Measurements from ENCODE around the gene KRT76. TPM values are rescaled to one million over a fixed set of nuclear protein-coding genes. Genes with fewer than 3 reads are reported as not detected.

The KRT76 gene
- total RNA-seq, 2 experiments from 2014 or later = not detected

DNA sequence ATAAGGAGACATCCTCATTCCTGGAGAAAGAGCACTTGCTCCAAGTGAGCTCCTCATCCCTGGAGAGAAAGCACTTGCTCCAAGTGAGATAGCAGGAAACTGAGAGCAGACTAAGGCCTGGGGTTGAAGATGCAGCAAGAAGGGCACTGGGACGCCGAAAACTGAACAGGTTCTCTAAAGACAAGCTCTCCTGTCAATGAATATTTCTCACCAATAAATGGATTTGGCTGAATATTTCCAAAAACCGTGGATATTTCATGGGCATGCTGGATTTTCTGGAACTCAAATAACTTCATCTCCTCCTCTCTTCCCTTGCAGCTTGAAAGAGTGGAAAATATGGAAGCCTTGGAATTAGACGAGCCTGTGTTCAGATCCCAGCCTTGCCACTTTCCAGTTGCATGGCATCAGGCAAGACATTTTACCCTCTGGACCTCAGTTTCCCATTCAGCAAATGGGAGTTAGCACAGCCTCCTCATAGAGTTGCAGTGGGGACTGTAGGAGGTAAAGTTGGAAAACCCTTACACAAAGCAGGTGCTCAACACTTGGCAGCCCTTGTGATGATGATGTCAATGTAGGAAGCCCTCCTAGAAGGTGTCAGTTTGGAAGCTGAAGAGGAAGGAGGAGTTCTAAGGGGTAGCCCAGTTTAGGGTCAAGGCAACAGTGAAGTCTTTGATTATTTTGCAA is 4.4 kb upstream of the KRT76 start:
- Mint-ChIP-seq H3K4me1 (no peaks in the 10 kb centered on the region), H3K9me3 (no peaks in the 10 kb centered on the region), H3K4me3 (no peak overlapping the region), H3K27ac (no peak overlapping the region), H3K36me3 (no peaks in the 10 kb centered on the region), H3K27me3 (peaks cover 4% of the 10 kb centered on the region)
- no peak for DNase-seq

DNA sequence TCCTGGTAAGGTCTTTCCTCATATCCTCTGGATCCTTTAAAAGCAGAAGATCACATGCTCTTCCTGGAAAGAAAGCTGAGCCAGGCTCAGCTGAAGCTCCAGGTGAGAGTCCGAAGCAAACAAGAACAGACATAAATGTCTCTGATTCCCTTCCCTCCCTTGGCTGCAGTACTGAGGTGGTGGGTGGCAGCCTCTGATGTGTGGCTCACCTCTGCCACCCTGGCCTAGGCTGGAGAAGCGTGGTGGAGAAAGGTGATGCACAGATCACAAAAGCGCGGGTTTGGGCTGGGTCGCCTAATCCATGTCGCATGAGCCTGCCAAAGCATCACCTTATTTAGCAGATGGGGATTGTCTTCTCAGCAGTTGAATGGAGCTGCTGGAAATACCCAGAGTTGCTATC is 2.8 kb upstream of the KRT76 start:
- H3K9me3 Mint-ChIP-seq = no peaks in the 10 kb centered on the region
- no peaks in the 10 kb centered on the region for H3K36me3 Mint-ChIP-seq
- H3K4me3 Mint-ChIP-seq = no peak overlapping the region
- DNase-seq = no peak
- H3K4me1 Mint-ChIP-seq = no peaks in the 10 kb centered on the region
- H3K27me3 Mint-ChIP-seq = peaks cover 4% of the 10 kb centered on the region
- H3K27ac Mint-ChIP-seq = no peak overlapping the region

DNA sequence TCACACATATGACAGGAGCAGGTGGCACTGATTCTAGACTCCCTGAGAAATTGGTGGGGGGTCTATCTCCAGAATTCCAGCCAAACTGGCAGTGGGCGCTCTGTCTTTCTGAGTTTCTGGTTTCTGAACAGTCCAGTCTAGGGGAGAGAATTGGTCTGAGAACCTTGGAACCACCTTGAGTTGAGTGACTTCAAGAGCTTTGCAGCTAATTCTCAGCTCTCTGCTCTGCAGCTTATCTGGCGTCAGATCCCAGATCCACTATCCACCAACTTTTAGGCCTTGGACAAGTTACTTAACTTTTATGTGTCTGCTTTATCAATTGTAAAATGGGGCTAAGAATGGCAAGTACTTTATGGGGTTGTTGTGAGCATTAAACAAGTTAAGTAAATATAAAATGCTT is 1.7 kb upstream of the KRT76 start:
- no peak overlapping the region for H3K4me3 Mint-ChIP-seq
- no peaks in the 10 kb centered on the region for H3K36me3 Mint-ChIP-seq
- H3K4me1 Mint-ChIP-seq = no peaks in the 10 kb centered on the region
- no peaks in the 10 kb centered on the region for H3K9me3 Mint-ChIP-seq
- no peak overlapping the region for H3K27ac Mint-ChIP-seq
- no peak for DNase-seq
- H3K27me3 Mint-ChIP-seq = peaks cover under 1% of the 10 kb centered on the region

DNA sequence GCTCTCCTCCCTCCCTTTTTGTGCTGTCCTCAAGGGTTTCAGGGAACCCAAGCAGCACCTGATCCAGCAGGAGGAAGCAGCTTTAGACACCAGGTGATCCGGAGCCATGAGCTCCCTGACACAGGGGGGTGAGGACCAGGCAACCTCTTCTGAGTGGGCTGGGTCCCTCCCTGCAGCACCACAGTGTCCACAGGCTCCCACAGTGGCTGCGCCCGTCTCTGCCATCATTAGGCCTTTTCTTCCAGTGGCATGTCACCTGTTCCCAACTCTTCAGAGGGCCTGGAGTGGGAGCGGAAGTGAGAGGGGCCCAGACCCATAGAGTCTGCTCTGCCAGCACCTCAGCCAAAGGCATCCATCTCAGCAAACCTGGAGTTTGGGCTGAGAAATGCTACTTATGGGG is 421 bp upstream of the KRT76 start:
- H3K27me3 Mint-ChIP-seq = no peaks in the 10 kb centered on the region
- no peak for DNase-seq
- no peaks in the 10 kb centered on the region for H3K4me1 Mint-ChIP-seq
- H3K9me3 Mint-ChIP-seq = no peaks in the 10 kb centered on the region
- no peaks in the 10 kb centered on the region for H3K36me3 Mint-ChIP-seq
- H3K4me3 Mint-ChIP-seq = no peak overlapping the region
- no peak overlapping the region for H3K27ac Mint-ChIP-seq

DNA sequence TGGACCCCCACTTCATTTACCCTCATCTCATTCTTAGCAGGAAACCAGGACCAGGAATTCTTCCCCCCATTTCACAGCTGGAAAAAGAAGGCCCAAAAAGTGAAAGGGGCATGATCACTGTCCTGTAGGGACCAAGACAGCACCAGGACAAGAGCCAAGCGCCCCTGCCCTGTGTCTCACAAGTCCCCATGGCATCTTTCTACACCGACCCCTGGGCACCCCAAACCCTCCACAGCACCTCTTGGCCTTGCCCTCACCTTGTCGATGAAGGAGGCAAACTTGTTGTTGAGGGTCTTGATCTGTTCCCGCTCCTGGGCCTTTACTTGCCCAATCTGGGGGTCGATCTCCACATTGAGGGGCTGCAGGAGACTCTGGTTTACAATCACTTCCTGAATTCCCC is 710 bp downstream of the KRT76 start:
- DNase-seq = no peak
- H3K4me3 Mint-ChIP-seq = no peak overlapping the region
- H3K27ac Mint-ChIP-seq = no peak overlapping the region
- H3K27me3 Mint-ChIP-seq = no peaks in the 10 kb centered on the region
- no peaks in the 10 kb centered on the region for H3K4me1 Mint-ChIP-seq
- H3K9me3 Mint-ChIP-seq = no peaks in the 10 kb centered on the region
- no peaks in the 10 kb centered on the region for H3K36me3 Mint-ChIP-seq

DNA sequence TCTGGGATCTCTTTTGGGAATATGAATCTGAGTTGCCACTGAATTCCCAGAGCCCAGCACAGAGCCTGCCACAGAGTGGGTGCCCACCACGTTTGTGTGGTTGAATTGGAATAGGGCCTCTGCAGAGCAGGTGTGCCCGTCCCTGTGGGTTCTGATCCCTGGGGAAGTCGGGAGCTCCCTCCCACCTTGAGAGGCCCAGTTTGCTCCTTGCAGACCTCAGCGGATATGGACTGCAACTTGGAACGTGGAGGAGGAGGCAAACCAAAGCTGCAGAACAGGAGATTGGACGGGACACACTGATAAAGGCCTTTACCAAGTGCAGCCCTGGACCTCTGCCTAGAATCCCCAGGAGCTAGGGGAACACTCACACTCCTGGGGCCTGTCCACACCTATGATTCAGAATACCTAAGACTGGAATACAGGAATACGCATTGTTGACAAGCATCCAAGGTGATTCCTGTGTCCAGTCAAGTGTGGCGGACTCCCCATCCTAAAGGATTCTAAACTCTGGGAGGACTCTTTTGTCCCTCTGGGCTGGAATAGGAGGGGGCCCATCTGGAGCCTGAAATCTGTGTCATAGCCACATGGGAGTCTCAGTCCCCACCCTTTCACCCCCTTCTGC is 2.4 kb downstream of the KRT76 start:
- DNase-seq = no peak
- Mint-ChIP-seq H3K4me1 (no peaks in the 10 kb centered on the region), H3K9me3 (peaks cover 1% of the 10 kb centered on the region), H3K27ac (no peak overlapping the region), H3K36me3 (no peaks in the 10 kb centered on the region), H3K27me3 (no peaks in the 10 kb centered on the region), H3K4me3 (no peak overlapping the region)

DNA sequence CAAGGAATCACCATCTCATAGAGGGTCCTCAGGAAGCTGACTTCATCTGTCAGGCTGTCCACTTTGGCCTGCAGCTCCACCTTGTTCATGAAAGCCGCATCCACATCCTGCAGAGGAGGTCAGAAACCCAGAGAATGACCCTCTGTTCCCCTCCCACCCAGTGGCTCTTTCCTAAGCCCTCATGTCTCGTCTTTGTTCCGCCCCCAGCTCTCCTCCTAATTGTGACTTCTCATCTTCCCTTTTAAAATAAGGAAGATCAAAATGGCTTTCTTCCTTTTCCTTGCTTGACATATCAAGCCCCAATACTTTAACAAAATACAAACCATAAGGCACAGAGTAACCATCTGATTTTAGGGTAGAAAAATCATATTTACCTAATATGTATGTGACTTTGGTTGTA is 4.4 kb downstream of the KRT76 start:
- DNase-seq = no peak
- H3K4me3 Mint-ChIP-seq = no peak overlapping the region
- H3K9me3 Mint-ChIP-seq = peaks cover 1% of the 10 kb centered on the region
- no peaks in the 10 kb centered on the region for H3K27me3 Mint-ChIP-seq
- no peak overlapping the region for H3K27ac Mint-ChIP-seq
- no peaks in the 10 kb centered on the region for H3K4me1 Mint-ChIP-seq
- H3K36me3 Mint-ChIP-seq = no peaks in the 10 kb centered on the region

DNA sequence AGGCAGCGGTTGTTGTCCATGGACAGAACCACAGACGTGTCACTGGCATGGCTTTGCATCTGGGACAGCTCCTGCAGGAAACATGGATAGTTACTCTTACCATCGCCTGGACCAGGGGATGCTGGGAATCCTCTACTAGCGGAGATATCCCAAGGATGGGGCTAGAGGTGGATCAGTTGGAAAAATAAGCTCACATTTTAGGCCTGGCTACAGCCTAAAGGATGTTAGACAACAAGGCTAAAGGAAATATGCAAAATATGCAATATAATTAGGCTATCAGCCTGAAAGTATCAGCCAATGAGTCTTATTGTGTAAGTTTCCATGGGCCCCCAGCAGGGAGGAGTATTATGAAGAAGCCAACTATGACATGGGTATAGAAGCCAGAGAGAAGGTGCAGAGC is 5.0 kb downstream of the KRT76 start:
- Mint-ChIP-seq H3K9me3 (peaks cover 1% of the 10 kb centered on the region), H3K4me1 (no peaks in the 10 kb centered on the region), H3K27me3 (no peaks in the 10 kb centered on the region), H3K36me3 (no peaks in the 10 kb centered on the region), H3K4me3 (no peak overlapping the region), H3K27ac (no peak overlapping the region)
- DNase-seq = no peak

DNA sequence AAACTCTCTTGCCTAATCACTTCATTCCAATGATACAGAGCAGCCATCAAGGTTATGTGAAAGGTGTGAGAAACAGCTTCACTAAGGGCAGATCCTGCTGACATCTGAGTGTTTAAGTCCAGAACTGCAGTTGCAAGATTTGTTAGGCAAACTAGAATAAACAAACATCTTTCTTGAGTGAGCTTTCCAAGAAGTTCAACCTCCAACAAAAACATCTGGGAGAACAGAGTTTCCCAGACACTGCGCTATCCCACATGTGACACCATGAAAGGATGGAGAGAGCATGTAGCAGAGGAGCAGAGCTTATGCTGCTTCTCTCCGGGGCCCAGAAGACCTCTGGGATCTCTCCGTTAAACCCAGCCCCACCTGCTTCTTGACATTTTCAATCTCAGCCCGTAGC is 5.6 kb downstream of the KRT76 start:
- no peaks in the 10 kb centered on the region for H3K27me3 Mint-ChIP-seq
- no peak overlapping the region for H3K27ac Mint-ChIP-seq
- peaks cover 1% of the 10 kb centered on the region for H3K9me3 Mint-ChIP-seq
- no peaks in the 10 kb centered on the region for H3K36me3 Mint-ChIP-seq
- H3K4me1 Mint-ChIP-seq = no peaks in the 10 kb centered on the region
- H3K4me3 Mint-ChIP-seq = no peak overlapping the region
- no peak for DNase-seq

DNA sequence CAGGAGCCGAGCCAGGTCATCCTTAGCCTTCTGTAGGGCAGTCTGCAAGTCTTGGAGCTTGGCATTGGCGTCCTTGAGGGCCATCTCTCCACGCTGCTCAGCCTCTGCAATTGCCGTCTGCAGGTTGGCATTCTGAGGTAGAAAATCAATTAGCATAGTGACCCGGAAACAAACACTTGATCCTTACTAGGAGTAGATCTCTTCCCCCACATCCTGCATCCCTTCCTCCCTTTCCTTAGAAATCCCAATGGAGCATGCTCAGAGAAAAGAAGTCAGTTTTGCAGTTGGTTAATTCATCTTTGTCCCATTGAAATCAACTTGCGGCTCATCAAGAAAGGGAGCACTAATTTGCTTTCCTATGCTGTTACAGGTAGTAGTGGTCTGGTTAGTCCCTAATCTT is 6.1 kb downstream of the KRT76 start:
- Mint-ChIP-seq H3K36me3 (no peaks in the 10 kb centered on the region), H3K27me3 (no peaks in the 10 kb centered on the region), H3K9me3 (peaks cover 1% of the 10 kb centered on the region), H3K27ac (no peak overlapping the region), H3K4me3 (no peak overlapping the region), H3K4me1 (no peaks in the 10 kb centered on the region)
- DNase-seq = no peak

DNA sequence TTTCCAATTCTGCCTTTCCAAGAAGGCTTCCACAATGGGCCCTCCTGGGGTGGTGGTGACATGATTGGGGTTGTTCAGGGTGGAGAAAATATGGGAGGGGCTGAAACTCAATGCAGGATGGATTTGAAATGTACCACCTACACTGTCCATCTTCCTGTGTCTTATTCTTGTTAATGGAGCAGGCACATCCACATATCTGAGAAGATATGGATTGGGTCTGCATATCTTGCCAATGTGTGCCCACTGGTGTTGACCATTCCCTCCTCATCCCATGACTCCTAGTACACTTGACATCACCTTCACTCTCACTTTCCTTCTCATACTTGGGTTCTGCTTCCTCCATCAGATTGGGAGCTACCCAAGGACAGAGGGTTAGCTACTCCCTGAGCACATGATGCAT is 7.2 kb downstream of the KRT76 start:
- no peaks in the 10 kb centered on the region for H3K27me3 Mint-ChIP-seq
- no peaks in the 10 kb centered on the region for H3K36me3 Mint-ChIP-seq
- no peak overlapping the region for H3K4me3 Mint-ChIP-seq

DNA sequence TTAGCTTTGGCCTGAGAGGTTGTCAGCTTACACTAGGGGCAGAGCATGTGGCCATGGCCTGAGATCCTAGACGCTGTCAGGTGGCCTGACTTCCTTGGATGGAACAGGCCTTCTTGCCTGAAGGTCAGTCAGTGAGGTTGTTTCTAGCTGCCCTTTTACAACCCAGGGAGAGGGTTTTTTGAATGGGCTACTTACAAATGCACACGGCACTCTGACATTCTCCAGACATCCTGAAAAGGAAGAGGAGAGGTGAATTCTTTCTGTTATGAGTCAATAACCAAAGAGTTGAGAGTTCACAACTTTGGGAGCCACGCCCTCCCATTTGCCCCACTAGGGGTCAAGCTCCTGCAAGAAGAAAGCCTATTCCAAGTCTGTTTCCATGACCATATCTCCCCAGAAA is 7.8 kb downstream of the KRT76 start:
- no peaks in the 10 kb centered on the region for H3K4me1 Mint-ChIP-seq
- H3K9me3 Mint-ChIP-seq = peaks cover 1% of the 10 kb centered on the region
- H3K4me3 Mint-ChIP-seq = no peak overlapping the region
- H3K27ac Mint-ChIP-seq = no peak overlapping the region
- no peak for DNase-seq
- H3K27me3 Mint-ChIP-seq = no peaks in the 10 kb centered on the region
- no peaks in the 10 kb centered on the region for H3K36me3 Mint-ChIP-seq

More for the DNA sequence above, 7.2 kb downstream of the KRT76 start:
- Mint-ChIP-seq H3K27ac (no peak overlapping the region), H3K4me1 (no peaks in the 10 kb centered on the region), H3K9me3 (peaks cover 1% of the 10 kb centered on the region)
- no peak for DNase-seq

DNA sequence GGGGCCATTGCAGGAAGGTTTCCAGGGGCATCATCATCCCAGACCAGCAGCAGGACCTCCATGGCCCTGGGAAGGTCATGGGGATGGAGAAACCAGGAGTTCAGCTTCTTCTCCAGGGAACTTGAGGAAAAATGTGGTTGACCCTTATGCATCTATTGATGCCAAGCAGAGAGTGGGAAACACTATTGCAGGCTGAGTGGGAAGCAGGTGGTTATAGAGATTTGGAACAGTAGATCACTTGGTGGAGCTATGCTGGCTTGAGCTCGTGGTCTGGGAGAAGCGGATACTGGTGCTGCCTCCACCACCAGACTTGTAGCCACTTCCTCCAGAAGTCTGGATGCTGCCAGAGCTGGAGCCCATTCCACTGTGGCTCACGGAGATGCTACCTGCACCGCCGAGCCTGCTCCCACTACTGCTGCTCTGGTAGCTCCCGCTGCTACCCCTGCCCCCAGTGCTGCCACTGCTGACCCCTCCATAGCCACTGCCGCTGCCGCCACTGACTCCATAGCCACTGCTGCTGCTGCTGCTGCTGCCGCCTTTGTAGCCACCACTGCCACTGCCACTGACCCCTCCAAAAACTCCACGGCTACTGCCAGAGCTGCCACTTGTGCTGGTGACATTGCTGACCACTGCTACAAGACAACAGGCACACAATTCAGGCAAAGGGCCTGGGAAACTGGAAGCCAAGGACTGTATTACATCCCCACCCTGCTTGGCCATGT is 8.5 kb downstream of the KRT76 start:
- H3K4me3 Mint-ChIP-seq = no peak overlapping the region
- DNase-seq = no peak
- no peaks in the 10 kb centered on the region for H3K36me3 Mint-ChIP-seq
- peaks cover 1% of the 10 kb centered on the region for H3K9me3 Mint-ChIP-seq
- H3K27me3 Mint-ChIP-seq = no peaks in the 10 kb centered on the region
- no peak overlapping the region for H3K27ac Mint-ChIP-seq
- H3K4me1 Mint-ChIP-seq = no peaks in the 10 kb centered on the region

DNA sequence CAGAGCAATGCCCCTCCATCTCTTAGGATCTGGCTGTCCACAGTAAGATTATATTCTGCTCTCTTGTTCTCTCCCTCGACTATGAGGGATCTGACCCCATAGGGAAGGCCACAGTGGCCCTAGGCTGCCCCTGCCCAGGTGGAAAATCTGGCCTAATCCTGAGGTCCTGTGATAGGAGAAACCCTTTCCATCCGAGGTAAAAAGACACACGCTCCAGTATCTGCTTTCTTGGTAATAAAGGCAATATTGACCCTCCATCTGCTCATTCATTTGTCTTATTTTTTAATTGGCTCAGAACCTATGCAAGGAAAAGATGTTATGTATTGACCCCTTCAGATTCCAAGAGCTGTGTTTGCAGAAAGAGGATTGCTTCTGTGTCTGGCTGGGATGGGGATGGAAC is 9.7 kb downstream of the KRT76 start:
- H3K36me3 Mint-ChIP-seq = no peaks in the 10 kb centered on the region
- DNase-seq = no peak
- H3K27ac Mint-ChIP-seq = no peak overlapping the region
- peaks cover 1% of the 10 kb centered on the region for H3K9me3 Mint-ChIP-seq
- no peak overlapping the region for H3K4me3 Mint-ChIP-seq
- H3K27me3 Mint-ChIP-seq = no peaks in the 10 kb centered on the region
- no peaks in the 10 kb centered on the region for H3K4me1 Mint-ChIP-seq

DNA sequence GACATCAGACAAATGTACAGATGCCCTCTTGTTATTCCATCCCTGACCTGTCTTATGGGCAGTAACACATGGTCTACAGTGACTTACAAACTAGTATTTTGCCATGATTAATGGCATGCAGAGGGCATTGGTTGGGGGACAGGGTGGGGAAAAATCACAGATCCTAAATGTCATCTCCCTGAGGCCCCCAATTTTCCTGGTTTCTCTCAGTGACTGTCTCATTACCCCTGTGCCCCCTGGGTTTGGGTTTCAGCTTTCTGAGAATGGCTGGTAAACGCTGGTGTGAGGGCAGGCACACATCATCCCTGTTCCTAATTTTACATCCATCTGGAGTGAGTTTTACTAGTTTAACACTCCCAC is 10.1 kb downstream of the KRT76 start:
- no peaks in the 10 kb centered on the region for H3K4me1 Mint-ChIP-seq

More for the DNA sequence above, 10.1 kb downstream of the KRT76 start:
- peaks cover 1% of the 10 kb centered on the region for H3K9me3 Mint-ChIP-seq
- no peak overlapping the region for H3K4me3 Mint-ChIP-seq
- no peaks in the 10 kb centered on the region for H3K27me3 Mint-ChIP-seq
- H3K27ac Mint-ChIP-seq = no peak overlapping the region
- no peak for DNase-seq
- no peaks in the 10 kb centered on the region for H3K36me3 Mint-ChIP-seq

All from activated naive CD8-positive, alpha-beta T cell treated with anti-CD3 and anti-CD28 coated beads for 36 hours (primary cell).